NCI-H510A (cell line): ENCODE data around the gene HSF2BP.
"Not testable (repeated sequence)": the region's sequence is repeated elsewhere in the genome, so short reads cannot be mapped to it uniquely, and the experiment has no call there.

Source experiments
- DNase-seq: peaks from one replicate; lab custom pipeline; 2025; lab: John Stamatoyannopoulos, UW

The HSF2BP gene

DNA sequence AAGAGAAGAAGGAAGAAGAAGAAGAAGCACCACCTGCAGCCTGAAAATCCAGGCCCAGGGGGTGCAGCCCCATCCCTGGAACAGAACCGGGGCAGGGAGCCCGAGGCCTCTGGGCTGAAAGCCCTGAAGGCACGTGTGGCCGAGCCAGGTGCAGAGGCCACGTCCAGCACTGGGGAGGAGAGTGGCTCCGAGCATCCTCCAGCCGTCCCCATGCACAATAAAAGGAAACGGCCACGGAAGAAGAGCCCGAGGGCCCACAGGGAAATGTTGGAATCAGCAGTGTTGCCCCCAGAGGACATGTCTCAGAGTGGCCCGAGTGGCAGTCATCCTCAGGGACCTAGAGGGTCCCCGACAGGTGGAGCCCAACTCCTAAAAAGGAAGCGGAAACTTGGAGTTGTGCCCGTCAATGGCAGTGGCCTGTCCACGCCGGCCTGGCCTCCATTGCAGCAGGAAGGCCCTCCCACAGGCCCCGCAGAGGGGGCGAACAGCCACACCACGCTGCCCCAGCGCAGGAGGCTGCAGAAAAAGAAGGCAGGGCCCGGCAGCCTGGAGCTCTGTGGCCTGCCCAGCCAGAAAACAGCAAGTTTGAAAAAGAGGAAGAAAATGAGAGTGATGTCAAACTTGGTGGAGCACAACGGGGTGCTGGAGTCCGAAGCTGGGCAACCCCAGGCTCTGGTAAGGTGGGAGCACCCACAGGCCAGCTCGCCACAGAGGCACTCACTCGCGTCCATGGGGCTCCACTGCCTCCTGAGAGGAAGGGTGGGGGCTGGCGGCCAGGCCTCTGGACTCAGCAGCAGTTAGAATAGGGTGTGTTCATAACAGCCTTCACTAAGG is 28.5 kb upstream of the HSF2BP start:
- DNase-seq, result no peak

DNA sequence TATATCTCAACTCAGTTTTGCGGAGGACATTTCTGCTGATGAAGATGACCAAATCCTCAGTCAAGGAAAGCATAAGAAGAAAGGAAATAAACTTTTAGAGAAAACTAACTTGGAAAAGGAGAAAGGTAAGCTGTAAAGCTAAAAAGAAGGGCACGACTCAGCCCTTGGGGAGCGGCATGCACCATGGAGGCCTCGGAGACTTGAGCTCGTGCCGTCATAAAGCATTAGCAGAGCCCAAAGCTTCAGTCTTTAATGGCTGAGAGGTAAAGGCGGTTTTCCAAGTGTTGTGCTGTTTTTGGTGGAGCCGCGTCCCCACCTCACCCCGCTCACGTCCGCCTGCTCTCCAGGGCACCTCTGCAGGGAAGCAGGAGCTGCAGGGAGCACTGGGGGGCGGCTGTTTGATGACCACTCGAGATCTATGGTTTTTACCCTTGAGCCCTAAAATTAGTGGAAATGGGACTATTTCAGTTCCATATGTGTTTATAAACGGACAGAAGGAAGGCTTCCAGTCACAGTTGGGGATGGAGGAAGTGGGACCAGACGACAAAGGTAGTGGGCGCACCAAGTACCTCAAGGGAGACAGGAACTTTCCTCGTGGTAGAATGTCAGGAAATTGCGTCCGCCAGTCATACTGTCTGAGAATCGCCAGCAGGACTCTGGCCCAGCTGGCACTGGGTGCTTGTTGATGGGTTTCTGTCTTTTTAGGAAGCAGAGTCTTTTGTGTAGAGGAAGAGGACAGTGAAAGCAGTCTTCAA is 27.7 kb upstream of the HSF2BP start:
- DNase-seq, result no peak

DNA sequence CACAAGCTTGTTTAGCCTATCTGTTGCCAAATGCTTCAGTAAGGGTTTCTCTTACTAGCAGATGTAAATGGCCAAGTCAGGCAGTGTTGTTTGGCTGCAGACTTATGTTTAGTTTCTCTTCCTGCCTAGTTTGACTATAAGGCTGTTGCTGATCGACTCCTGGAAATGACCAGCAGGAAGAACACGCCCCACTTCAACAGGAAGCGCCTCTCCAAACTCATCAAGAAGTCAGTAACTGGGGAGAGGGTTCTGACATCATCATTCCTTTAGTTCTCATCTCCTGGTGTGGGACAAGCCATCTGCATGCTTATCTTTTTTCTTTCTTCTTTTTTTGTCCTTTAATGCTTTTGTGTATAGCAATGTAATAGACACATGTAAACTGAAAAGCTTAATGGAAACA is 25.1 kb upstream of the HSF2BP start:
- DNase-seq, result no peak

DNA sequence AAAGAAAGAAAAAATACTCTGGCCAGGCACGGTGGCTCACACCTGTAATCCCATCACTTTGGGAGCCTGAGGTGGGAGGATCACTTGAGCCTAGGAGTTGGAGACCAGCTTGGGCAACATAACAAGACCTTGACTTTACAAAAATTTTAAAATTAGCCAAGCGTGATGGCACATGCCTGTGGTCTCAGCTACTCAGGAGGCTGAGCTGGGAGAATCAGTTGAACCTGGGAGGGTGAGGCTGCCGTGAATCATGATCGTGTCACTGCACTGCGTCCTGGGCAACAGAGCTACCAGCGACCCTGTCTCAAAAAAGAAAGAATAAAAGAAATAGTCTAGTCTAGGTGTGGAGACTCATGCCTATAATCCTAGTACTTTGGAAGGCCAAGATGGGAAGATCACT is 22.4 kb upstream of the HSF2BP start:
- DNase-seq, result no peak

DNA sequence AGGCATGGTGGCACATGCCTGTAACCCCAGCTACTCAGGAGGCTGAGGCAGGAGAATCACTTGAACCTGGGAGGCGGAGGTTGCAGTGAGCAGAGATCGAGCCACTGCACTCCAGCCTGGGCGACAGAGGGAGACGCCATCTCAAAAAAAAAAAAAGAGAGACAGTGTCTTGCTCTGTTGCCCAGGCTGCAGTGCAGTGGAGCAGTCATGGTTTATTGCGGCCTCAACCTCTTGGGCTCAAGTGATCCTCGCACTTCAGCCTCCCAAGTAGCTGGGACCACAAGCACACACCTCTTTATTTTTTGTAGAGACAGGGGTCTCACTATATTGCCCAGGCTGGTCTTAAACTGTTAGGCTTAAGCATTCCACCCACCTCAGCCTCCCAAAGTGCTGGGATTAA is 21.1 kb upstream of the HSF2BP start:
- not testable (repeated sequence) for DNase-seq

DNA sequence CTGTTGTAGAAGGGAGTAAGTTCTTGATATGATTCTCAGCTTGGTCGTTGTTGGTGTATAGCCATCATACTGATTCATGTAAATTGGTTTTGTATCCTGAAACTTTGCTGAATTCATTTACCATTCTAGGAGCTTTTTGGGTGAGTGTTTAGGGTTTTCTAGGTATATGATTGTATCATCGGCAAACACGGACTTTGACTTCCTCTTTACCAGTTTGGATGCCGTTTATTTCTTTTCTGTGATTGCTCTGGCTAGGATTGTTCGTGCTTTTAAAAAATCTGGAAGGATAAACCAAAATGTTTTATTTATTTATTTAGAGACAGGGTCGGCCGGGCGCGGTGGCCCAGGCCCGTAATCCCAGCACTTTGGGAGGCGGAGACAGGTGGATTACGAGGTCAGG is 20.7 kb upstream of the HSF2BP start:
- DNase-seq, result no peak

DNA sequence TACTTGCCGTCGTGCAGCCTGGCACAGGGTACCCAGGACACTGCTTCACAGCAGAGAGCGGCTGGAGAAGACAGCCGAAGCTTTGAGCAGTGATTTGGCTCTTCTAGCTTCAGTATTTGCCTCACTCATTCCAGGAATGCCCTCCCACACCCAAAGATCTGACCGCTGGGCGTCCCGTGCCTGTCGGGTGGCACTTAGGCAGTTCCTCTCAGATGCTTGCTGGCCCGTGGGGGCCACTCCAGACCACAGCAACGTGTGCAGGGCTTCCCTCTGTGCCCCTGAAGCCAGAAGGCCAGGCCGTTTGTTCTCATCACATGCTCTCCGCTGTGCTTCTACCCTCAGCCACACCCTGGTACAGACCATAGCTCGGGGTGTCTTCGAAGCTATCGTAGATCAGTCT is 17.1 kb upstream of the HSF2BP start:
- no peak for DNase-seq

DNA sequence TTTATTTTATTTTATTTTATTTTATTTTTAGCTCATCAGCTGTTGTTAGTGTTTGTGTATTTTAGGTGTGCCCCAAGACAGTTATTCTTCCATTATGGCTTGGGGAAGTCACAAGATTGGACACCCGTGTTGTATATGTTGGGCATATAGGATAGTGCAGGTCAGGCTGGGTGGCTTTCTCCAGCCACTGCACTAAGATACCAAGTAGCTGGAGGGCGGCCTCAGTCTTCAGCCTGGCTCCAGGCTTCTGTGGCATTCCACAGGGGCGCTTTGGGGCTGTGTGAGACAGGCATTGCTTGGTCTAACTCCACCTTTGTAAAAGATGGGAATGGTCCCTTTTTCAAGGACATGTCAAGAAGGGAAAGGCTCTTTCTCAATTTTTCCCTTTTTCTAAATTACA is 16.6 kb upstream of the HSF2BP start:
- DNase-seq, result no peak

DNA sequence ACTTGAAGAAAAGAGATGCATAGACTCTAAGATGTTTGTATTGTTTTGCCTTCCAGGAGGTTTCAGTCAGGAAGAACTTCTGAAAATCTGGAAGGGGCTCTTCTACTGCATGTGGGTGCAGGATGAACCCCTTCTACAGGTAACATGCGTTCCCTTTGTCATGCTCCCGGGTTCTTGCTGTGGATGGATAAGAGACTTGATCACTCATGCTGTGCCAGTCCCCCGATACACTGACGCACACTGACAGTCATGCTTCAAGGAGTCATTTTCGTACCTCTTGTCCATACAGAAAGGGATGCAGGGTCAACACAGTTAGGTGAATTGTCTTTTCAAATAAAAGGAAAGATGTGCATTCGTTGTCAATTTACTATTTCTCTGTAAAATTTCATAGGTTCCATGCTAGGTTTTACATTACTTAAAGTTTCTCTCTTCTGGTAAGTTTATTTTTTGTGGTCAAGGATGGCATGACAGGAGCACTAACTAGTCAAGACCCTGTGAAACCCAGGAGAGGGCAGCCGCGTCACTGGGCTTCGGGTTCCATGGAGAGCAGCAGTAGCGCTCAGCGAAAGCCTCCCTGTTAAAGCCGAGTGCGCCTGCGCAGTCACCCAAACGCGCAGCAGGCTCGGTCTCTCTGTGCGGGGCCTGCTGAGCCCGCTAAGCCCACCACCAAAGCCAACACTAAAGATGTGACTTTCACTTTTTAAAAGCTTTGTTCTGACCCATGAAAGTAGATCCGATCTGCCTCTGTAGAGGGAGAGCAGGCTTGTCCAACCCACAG is 10.7 kb upstream of the HSF2BP start:
- no peak for DNase-seq

DNA sequence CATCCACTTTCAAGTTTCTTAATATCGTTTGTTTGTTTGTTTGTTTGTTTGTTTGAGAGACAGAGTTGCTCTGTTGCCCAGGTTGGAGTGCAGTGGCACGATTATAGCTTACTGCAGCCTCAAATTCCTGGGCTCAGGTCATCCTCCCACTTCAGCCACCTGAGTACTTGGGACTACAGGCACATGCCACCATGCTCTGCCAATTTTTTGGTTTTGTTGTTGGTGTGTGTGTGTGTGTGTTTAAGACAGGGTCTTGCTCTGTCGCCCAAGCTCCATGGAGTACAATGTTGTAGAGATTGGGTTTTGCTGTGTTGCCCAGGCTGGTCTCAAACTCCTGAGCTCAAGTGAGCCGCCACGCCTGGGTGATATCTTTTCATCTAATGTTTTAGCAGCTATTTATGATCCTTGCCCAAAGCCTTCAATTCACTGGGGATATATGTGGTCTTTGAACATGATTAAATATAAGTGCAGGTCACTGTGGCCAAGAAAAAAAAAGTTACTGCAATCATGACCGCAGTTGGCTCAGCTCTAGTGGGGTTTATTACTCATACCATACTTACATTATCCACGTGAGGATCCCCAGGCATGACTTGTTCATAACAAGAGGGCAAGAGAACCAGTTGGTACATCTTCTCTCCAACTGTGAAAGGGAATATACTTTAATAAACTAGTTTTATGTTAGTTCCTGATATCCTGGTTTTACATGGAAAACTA is 8.1 kb upstream of the HSF2BP start:
- no peak for DNase-seq

DNA sequence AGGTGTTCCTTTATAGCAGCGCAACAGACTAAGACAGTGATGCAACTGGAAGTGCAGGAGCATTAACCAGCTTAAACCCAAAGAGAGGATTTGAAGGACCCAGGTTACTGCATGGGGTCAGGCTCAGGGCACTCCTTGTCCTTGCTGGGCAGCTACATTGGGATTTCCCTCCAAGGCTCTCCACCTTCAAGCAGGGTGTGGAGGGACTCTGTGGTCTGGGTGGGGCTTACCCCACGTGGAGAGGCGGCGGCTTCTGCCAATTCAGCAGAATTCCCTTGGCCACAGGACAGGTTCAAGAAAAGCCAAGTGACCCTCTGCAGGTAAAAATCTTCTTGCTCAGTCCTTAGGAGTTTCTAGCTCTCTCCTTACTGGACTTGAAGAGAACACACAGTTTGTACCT is 6.6 kb upstream of the HSF2BP start:
- DNase-seq, result no peak

DNA sequence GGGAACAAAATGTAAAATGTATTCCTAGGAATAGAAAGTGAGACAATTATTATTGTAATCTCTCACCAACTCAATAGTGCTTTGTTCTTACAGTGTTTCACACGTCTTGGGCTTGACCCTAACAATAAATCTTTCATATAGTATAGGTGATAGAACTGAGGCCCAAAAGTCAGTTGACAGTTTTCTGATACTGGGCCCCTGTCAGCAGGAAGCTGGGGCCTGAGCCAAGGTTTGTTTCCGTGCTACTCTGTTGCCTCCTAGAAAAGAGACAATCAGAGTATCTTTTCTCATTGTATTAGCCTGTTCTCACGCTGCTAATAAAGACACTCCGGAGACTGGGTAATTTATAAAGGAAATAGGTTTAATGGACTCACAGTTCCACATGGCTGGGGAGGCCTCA is 5.1 kb upstream of the HSF2BP start:
- DNase-seq, result no peak

DNA sequence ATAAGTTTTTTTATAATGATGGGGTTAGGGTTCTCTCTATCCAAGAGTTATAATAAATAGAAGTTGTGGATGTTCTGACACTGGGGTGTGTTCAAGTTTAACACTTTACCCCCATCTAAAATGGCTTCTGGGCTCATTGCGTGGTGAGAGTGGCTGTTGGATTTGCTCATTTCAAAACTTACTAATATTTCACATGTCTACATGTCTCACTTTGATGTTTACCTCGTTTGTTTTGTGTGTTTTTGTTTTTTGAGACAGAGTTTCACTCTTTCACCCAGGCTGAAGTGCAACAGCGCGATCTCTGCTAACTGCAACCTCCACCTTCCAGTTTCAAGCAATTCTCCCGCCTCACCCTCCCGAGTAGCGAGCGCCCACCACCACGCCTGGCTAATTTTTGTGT is 3.7 kb upstream of the HSF2BP start:
- DNase-seq, result no peak

DNA sequence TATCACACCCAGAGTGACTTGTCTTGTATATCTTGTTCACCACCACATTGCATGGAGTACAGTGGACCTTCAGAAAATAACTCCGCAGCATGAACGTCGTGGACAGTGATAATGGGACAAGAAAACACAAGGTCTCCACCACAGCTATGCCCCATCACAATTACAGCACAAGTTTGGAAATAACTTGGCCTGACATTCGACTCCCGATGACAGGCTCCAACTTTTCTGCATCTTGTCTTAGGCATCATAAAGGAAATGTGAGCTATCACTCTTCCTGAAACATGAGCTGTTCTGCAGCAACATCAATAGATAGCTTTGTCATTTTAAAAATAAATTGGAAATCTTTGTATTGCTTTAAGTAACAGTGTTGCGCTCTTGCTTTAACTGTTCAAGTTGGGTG is 3.0 kb upstream of the HSF2BP start:
- DNase-seq, result no peak

DNA sequence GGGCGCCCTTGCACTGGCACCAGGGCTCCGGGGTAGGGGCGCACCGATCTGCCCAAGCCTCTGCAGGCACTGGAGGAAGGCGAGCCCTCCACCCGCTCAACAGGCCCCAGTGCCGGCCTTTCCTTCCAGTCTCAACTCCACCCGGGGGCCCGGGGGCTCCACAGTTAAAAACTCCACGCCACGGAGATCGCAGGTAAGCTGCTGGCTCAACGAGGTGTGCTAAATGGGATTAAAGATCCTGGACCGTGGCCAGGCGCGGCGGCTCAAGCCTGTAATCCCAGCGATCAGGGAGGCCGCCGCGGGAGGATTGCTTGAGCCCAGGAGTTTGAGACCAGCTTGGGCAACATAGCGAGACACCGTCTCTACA is 536 bp downstream of the HSF2BP start:
- no peak for DNase-seq

DNA sequence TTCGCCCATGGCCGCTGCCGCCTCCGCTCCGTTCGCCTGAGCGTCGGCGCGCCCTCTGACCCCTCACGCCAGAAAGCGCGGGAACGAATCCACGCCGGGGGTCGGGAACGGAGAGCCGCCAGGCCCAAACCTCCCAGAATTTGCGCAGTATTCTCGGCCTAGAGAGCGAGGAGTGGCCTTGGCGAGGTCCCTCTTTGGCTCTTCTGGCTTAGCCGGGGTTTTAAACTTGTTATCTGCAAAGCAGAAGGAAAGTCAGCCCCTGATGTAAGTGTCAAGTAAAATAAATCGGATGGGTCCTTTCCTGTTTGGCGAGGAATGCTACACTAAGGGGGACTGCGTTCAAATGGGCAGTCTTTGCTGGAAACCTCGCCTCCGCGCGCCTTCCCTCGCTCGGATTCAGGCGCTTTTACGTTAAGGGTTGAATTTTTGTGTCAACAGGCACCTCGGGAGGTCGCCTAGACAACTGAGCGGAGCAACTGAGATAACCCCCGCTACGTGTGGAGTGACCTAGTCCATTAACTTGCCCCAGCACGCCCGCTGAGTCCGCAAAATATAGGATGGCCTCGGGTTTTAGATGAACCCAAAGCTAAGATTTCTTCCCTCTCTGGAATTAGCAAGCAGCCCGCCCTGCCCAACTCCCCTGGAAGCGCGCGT is 1.1 kb downstream of the HSF2BP start:
- DNase-seq, result no peak

DNA sequence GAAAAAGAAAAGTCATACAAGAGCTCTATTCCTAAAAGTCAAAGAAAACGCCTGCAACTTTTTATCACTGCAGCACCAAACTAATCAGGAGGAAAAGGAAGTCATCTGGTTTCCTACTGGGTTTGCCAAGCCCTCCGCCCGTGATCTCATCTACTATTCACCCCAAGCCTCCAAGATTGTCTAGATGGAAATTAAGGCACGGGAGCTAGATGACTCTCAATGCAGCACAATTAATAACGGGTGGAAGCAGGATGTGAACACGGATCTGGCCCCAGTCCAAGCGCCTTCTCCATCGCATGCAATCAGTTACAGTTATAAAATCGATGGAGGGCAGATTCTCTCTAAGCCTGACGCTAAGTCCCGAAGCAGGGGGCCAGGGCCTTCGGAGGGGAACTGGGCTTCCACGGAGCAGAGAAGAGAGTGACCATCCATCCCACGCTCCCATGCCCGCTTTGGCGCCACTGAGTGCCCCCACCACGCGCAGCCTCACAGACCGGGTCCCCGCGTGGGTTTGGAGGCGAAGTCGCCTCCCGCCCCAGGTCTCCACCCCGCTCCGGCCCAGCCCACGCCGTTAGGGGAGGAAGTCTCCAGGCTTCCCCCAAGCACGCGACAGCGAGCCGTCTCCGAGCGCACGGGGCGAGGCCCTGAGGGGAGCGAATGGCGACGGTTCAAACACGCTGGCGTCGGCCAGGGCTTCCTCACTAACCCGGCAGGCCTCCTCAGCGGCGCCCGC is 1.8 kb downstream of the HSF2BP start:
- no peak for DNase-seq

DNA sequence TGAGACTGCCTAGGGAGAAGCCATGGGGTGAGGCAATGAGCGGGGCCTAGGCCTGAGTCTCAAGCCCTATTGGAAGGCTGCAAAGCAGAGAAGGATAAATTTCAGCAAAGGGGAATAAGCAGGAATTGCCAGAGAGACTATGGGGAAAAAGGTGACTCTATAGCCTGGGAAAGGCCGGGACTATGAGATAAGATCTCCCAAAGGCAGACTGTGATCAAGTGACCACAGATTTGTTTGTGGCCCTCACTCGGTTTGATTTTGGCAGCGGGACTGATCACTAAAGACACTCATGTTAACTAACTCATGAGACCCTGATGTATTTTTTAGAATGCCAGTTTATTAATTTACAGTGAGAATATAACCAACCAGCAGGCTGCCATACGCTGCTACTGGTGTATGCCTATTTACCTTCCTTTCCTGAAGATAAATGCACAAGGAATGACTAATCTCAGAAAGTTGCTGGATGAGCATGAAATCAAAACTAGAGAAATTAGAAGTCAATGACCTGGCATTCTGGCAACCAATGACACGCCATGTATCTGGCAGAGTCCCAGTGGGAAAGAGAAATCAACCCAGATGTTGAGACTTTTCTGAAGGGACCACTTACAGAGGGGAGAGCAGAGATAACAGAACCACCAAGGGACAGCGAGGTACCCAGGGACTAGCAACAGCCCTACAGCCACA is 4.3 kb downstream of the HSF2BP start:
- no peak for DNase-seq

DNA sequence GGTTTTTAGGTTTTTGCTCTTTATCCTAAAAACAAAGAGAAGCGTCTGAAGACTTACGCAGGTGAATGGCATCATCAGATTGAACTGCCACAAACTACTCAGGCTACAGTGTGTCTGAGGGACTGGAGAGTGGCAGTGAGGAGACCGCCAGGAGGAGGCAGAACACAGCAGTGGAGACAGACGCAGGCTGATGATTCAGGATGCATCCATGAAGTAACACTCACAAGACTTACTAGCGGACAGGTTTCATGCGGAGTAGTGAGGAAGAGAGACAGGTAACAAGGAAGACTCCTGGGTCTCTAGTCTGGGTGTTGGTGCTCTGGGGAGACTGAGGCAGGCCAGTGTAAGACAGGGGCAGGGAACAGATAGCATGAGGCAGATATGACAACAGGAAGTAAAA is 5.7 kb downstream of the HSF2BP start:
- DNase-seq, result no peak

DNA sequence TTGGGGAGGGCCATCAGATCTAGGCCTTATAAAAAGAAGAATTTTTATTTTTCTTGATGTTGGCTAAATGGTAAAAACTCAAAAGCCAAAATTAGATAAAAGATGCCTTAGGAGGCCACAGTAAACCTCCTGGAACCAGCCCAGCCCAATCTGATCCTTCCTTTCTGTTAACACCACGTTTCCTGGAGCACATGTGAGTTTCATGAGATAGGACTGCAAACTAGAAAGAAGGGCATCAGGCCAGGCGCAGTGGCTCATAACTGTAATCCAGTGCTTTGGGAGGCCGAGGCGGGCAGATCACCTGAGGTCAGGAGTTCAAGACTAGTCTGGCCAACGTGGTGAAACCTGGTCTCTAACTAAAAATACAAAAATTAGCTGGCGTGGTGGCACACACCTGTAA is 6.7 kb downstream of the HSF2BP start:
- DNase-seq, result no peak
